SH-SY5Y (cell line): ENCODE measurements around the gene SLC6A2.

Source experiments
- GATA2 ChIP-seq: IDR thresholded peaks from 2 replicates; pipeline ENCODE4 v1.6.1; 2011; ENCODE audit warnings: mild to moderate bottlenecking, low read depth, low read length
- GATA3 ChIP-seq: IDR thresholded peaks from 2 replicates; pipeline ENCODE4 v1.6.1; 2011; ENCODE audit warnings: low read depth, mild to moderate bottlenecking, low read length, moderate library complexity

Gene SLC6A2

GRCh38 chr16:55660026-55660425 is 4.2 kb downstream of the SLC6A2 start:
- TF ChIP-seq GATA2 = peak; percentile 44
- no peak for TF ChIP-seq GATA3

GRCh38 chr16:55660828-55661227 is 5.0 kb downstream of the SLC6A2 start:
- TF ChIP-seq GATA2 (no peak), GATA3 (no peak)

- TF ChIP-seq GATA3 (peak; percentile 49; the same call in 1 of the 2 replicates), GATA2 (peak; percentile 91)
These were observed 6.3 kb downstream of the SLC6A2 start for GRCh38 chr16:55661941-55662643.

DNA sequence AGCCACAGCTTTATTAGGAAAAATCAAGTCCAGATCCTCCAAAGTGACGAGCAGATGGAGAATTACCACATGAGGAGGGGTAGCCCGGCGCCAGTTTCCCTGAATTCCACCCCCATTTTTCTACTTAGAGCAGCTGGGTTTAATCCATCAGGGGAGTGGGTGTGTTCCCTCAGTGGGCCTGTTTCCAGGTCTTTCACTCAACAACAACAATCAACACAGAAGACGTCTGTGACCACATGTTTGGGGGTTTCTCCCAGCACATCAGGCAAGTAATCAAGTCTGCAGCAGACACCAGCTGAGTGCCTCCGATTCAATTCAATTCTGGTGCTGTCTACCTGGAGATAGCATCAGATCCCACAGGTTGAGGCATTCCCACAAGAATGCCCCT is 6.8 kb downstream of the SLC6A2 start:
- peak; percentile 66 for TF ChIP-seq GATA2
- no peak for TF ChIP-seq GATA3

- TF ChIP-seq GATA2 (no peak), GATA3 (no peak)
These were observed 7.4 kb downstream of the SLC6A2 start for GRCh38 chr16:55663225-55663624.

DNA sequence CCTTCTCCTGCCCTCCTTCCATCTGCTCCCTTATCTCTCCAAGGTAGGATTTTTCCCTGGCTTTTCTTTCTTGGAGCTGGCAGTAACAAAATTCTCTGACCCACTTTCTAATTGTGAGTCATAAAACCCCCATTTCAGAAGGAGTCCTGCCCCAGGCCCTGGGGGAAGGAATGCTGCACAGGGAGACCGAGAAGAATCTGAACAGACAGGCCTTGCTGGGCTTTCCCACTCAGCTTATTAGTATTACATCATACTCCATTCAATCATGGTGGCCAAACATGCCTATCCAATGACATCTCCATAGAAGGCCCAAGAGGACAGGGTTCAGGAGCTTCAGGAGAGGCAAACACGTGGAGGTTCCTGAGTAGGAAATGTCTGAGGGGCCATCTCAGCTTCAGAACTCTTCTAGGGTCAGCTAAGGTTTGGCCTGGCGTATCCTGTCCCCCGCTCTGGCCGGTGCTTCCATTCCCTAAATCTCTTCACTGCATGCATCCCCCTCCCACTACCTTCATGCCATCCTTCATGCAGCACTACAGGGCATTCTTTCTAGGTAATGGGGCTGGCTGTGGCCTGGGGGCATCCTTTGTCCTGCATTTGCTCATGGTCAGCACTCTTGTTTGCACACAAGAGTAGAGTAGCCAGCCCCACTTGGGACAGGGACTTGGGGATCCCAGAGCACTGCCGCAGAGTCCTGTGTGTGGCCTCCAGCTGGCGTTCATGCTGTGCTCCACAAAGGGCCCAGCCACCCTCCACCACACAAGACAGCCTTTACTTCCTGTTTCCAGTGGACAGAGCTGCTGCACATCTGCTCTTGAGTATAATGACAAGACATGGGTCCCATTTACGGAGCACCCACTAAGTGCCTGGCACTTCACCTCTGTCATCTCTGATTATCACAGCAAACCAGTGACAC is 8.2 kb downstream of the SLC6A2 start:
- TF ChIP-seq GATA3 (no peak), GATA2 (no peak)

DNA sequence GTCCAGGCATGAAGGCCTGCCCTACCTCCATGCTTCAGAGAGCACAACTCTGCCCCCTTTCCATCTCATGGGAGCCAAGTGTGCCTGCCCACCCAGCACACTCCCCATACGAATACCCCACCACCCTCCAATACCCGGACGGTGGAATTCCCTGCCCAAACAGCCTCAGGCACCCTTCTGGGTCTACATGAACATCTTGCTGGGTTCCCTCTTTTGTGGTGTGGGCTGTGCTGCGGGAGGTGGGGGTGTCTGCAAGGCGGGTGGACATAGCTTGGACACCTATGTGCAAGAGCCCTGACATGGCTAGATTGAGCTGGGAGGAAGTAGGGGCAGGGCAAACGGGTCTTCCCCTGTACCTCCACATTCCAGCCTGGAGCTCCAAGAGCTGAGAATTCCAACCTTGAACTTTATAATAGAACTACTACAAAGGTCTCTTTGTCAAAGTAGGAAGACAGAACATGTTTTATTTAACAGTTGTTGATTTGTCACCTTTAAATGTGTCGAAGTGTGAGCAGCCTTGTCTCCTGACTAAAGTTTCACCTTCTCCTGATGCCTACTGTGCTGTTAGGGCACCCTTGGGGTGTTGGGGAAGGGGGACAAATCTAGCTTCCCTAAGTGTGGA is 9.1 kb downstream of the SLC6A2 start:
- TF ChIP-seq GATA2 = no peak

DNA sequence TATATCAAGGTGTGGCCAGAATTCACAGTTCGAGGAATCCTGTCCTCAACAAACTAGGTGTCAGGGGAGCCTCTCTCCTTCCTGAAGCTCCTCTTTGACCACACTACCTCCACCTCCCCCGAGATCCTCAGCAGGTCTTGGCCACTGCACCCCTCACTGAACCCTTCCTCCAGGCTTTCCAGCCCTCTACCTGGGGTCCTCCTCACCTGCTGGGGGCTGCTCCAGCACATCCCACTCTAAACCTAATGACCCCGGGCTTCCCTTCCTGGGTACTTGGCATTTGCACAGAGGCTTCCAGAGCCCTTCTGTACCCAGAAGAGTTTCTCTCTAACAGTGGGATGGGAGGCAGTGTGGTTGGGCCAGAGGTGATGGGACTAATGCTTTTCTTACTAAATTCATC is 9.7 kb downstream of the SLC6A2 start:
- TF ChIP-seq GATA2 (no peak), GATA3 (no peak)

DNA sequence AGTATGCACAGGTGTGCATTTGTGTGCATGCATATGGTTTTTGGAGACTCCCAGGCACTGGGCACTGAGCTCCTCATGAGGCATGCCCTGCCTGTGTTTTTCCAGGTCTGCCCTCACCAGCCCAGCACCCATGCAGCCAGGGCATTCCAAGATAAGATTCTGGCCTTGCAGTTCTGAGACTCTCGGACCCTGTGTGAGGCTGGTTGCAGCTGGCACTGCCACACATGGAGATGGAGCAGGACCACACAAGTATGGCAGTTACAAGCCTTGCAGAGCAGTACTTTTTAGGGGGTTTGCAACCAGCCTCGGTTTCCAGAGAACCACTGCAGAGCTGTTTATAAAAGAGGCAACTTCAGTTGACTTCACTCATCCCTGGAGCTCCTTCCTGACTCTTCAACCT is 10.2 kb downstream of the SLC6A2 start:
- TF ChIP-seq GATA2 (no peak), GATA3 (no peak)

GRCh38 chr16:55667753-55668152 is 12.0 kb downstream of the SLC6A2 start:
- no peak for TF ChIP-seq GATA3

DNA sequence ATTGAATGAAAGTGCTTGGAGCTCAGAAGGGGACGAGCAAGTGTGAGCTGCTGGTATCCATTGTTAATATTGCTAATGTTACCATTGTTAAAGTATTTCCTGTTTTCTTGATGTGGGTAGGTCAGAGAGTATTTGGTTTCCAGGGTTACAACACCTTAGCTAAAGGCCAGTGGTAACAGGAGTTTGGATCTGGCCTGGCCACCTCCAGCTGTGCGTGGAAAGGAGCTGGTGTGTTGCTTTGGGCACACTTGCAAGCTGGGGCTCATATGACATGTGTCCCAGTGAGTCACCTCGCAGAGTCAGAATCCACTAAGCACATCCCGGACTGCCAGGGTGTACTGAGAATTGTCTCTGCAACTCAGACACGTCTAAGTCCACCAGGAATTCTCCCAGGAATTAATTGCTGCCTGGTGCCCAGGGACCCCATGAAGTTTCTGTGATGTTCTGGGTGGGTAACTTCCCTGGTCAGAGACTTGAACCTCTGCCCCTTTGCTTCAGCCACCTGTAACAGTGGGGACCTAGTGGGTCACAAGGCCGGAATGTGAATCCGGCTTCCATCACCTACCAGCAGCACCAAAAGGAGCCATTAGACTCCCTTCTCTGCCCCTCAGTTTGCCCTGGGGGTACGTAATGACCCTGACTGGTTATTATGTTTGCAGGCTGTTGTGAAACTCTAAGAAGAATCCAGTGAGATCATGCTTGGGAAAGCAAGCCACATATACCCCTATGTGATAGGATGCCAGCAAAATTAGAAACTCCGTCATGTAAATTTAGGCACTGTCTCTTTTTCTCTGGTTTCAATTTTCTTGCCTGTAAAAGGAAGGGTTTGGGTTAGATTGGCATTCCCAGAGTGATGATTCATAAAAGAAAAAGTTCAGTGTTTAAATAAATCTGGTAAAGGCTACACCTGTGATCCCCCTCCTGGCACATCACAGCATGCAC is 12.8 kb downstream of the SLC6A2 start:
- no peak for TF ChIP-seq GATA3
- no peak for TF ChIP-seq GATA2

- TF ChIP-seq GATA2 (no peak), GATA3 (no peak)
These were observed 15.6 kb downstream of the SLC6A2 start for GRCh38 chr16:55671206-55671973.

DNA sequence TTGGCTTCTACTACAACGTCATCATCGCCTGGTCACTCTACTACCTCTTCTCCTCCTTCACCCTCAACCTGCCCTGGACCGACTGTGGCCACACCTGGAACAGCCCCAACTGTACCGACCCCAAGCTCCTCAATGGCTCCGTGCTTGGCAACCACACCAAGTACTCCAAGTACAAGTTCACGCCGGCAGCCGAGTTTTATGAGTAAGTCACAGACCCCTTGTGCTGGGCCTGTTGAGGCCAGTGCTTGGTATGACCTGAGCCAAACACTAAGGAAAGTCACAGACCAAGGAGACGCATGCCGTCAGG is 16.1 kb downstream of the SLC6A2 start:
- TF ChIP-seq GATA3 (no peak), GATA2 (no peak)
